Thoracic aorta (tissue), 2 donors: Measurements from ENCODE around the gene SAMD11. TPM values are rescaled to one million over a fixed set of nuclear protein-coding genes. Genes with fewer than 3 reads are reported as not detected.
"Not testable (repeated sequence)": the region's sequence is repeated elsewhere in the genome, so short reads cannot be mapped to it uniquely, and the experiment has no call there.

ENCODE experiments used
- ATAC-seq: fragments of 150-250 bp; one replicate; pipeline ENCODE4 v1.8.0; 2017; ENCODE audit warnings: low read depth; ENCODE audit not compliant: insufficient number of reproducible peaks, low FRiP score
- DNase-seq: peaks from one replicate; pipeline ENCODE4 v3.0.0-alpha.2; 2020; ENCODE audit warnings: low spot score
- H3K27ac ChIP-seq, 2 donors: fragments of 200-600 bp; sonication (generic); 1 replicate in 1 of 2; 2 replicates in 1 of 2; pipeline ENCODE4 v1.5.1; 2016; ENCODE audit warnings: mild to moderate bottlenecking in 2 of 2, moderate library complexity in 2 of 2
- H3K27me3 ChIP-seq: fragments of 200-600 bp; sonication (generic); replicated peaks from 2 replicates; pipeline ENCODE4 v1.6.0; 2016; ENCODE audit warnings: mild to moderate bottlenecking; ENCODE audit not compliant: insufficient read depth
- H3K36me3 ChIP-seq: fragments of 200-600 bp; sonication (generic); one replicate; pipeline ENCODE4 v1.5.1; 2016
- H3K4me1 ChIP-seq, 2 donors: fragments of 200-600 bp; sonication (generic); 1 replicate in 1 of 2; 2 replicates in 1 of 2; pipeline versions ENCODE4 v1.5.1 to v1.6.0; 2016; ENCODE audit warnings: low read depth in 2 of 2, mild to moderate bottlenecking in 1 of 2; ENCODE audit not compliant: control insufficient read depth in 1 of 2
- H3K4me3 ChIP-seq: fragments of 200-600 bp; sonication (generic); 2 replicates; pipeline ENCODE4 v1.5.1; 2016; ENCODE audit warnings: mild to moderate bottlenecking
- H3K9me3 ChIP-seq: fragments of 200-600 bp; sonication (generic); 2 replicates; pipeline ENCODE4 v1.5.1; 2016
- total RNA-seq, 2 donors: library from RNA; depleted of rRNA; stranded (reverse); fragments of >200 nt; gene quantifications; one replicate each; pipeline versions ENCODE4 v1.1.0 to v1.2.3, GENCODE V29; 2016
- TF ChIP-seq, protein P1 (sequence below): fragments of 200-600 bp; sonication (generic); IDR thresholded peaks from one replicate; pipeline ENCODE4 v1.5.1; 2019; ENCODE audit warnings: antibody characterized with exemption

The SAMD11 gene
- total RNA-seq, 2 donors from 2014 or later, result 10.2 to 18.8 TPM

DNA sequence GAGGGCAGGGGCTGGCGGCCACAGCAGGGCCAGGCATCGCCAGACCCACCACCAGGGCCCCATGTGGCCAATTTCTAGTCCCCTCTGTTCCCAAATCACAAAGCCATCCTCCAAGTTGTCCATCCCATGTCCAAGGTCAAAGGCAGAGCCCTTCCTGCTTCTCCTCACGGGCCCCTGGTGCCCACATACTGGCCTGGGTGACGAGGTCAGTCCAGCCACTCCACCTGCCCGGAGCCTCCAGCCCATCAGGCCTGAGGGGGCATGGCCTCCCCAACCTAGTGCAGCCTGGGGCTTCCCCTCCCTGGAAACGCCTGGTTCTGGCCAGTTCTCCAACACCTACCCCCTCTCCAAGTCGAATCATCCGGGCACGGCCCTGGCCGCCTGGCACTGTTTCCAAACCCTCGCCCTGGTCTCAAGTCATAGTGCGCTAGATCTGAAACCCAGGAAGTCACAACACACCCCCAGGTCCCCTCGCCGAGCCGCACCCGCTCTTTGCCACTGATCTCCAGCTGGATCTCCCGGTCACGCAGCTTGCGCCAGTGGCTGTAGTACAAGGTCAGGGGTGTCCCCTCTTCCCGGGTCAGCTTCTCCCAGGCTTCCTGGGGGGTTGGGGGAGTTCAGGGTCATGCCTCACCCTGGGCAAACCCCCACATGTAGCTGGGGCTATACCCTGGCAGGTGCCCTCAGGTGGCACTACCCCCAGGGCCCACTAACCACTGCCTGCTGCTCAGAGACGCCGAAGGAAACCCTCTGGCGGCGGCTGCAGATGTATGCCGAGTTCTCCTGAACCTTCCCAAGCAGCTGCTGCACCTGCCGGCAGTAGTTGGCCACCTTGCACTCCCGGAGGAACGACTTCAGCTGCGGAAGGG is 22.2 kb downstream of the SAMD11 start:
- TF ChIP-seq, protein P1, sequence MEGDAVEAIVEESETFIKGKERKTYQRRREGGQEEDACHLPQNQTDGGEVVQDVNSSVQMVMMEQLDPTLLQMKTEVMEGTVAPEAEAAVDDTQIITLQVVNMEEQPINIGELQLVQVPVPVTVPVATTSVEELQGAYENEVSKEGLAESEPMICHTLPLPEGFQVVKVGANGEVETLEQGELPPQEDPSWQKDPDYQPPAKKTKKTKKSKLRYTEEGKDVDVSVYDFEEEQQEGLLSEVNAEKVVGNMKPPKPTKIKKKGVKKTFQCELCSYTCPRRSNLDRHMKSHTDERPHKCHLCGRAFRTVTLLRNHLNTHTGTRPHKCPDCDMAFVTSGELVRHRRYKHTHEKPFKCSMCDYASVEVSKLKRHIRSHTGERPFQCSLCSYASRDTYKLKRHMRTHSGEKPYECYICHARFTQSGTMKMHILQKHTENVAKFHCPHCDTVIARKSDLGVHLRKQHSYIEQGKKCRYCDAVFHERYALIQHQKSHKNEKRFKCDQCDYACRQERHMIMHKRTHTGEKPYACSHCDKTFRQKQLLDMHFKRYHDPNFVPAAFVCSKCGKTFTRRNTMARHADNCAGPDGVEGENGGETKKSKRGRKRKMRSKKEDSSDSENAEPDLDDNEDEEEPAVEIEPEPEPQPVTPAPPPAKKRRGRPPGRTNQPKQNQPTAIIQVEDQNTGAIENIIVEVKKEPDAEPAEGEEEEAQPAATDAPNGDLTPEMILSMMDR, result no peak
- Histone ChIP-seq H3K9me3 (no peaks in the 10 kb centered on the region), H3K4me3 (no peak overlapping the region), H3K4me1 (peaks cover 12 to 18% of the 10 kb centered on the region in 2 donors), H3K36me3 (peaks cover 47% of the 10 kb centered on the region), H3K27ac (no peak overlapping the region), H3K27me3 (peaks cover 6% of the 10 kb centered on the region)
- no peak for DNase-seq
- no peak for ATAC-seq

DNA sequence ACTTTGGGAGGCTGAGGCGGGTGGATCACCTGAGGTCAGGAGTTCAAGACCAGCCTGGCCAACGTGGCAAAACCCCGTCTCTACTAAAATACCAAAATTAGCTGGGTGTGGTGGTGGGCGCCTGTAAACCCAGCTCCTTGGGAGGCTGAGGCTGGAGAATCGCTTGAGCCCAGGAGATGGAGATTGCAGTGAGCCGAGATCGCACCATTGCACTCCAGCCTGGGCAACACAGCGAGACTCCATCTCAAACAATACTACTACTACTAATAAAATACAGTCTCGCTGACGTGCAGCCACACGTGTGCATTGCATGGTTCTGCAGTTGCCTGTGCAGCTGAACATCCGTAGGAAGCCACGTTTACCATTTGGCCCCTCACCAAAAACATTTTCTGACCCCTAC is 23.1 kb downstream of the SAMD11 start:
- not testable (repeated sequence) for H3K4me3 ChIP-seq, H3K9me3 ChIP-seq, H3K27me3 ChIP-seq, DNase-seq, ATAC-seq, H3K27ac ChIP-seq
- peaks cover 52% of the 10 kb centered on the region for H3K36me3 ChIP-seq
- H3K4me1 ChIP-seq, result peaks cover 5 to 10% of the 10 kb centered on the region in 2 donors

DNA sequence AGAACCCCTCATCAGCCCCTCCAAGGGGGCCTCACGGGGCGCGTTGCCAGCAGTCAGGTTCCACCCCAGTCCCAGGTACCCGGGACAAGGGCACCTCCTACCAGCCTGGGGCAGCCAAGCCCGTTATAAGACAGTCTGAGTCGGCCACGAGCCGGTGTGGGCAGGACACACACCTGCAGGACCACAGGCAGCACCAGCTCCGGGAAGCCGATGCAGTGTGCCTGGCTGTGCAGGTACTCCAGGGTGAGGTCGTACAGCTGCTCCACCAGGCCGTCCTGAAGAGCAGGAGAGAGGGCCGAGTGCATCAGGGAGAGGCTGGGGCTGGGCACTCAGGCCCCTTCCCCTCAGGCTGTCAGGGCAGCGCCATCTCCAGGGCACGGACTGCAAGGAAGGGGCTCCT is 24.2 kb downstream of the SAMD11 start:
- no peaks in the 10 kb centered on the region for H3K4me1 ChIP-seq
- no peak overlapping the region for H3K27ac ChIP-seq
- TF ChIP-seq, protein P1, result no peak
- H3K27me3 ChIP-seq, result peaks cover 1% of the 10 kb centered on the region
- DNase-seq, result no peak
- peaks cover 63% of the 10 kb centered on the region for H3K36me3 ChIP-seq
- no peak overlapping the region for H3K4me3 ChIP-seq
- H3K9me3 ChIP-seq, result no peaks in the 10 kb centered on the region
- no peak for ATAC-seq

DNA sequence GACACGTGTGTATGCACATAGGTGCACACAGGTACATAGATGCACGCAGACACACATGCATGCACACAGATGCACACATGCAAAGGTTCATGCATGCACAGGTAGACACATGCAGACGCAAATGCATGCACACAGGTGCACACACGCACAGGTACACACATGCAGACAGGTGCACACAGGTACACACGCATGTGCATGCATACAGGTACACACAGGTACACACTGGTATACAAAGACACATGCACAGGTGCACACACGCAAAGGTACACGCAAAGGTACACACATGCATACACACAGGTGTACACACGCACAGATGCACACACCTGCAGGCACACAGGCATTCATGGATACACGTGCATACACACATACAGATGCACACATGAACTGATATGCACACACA is 26.5 kb downstream of the SAMD11 start:
- H3K36me3 ChIP-seq, result peaks cover 83% of the 10 kb centered on the region
- DNase-seq, result no peak

DNA sequence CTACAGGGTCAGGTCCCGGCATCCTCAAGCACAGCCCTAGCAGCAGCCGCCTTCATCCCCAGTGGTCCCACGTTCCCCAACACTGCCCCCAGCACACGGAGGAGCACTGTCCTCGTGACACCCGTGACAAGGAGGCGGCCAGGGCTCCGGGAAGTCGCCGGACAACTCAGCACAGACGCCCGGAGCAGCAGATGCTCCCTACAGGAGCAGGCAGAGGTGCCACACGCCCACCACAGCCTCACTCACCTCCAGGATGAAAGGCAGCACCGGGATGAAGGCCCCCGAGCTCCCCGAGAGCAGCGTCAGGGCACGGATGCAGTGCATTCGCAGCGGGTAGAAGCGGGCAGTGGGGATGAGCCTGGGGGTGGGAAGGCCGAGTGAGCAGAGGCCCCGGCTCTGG is 27.2 kb downstream of the SAMD11 start:
- Histone ChIP-seq H3K27me3 (no peaks in the 10 kb centered on the region), H3K9me3 (no peaks in the 10 kb centered on the region), H3K4me1 (no peaks in the 10 kb centered on the region), H3K27ac (no peak overlapping the region), H3K36me3 (peaks cover 87% of the 10 kb centered on the region), H3K4me3 (no peak overlapping the region)
- TF ChIP-seq, protein P1, result no peak
- ATAC-seq (no peak), DNase-seq (no peak)

More for the DNA sequence above, 26.5 kb downstream of the SAMD11 start:
- no peaks in the 10 kb centered on the region for H3K9me3 ChIP-seq
- ATAC-seq, result no peak
- no peak overlapping the region for H3K27ac ChIP-seq
- H3K27me3 ChIP-seq, result no peaks in the 10 kb centered on the region
- TF ChIP-seq, protein P1, result no peak
- H3K4me3 ChIP-seq, result no peak overlapping the region
- H3K4me1 ChIP-seq, result no peaks in the 10 kb centered on the region
